Adrenal gland (tissue), 5 donors: ENCODE measurements around the gene SPEM2.

Experiments used
- CTCF ChIP-seq, 6 experiments: fragments of 450-650 bp in 4 of 6; fragments of 200-600 bp in 2 of 6; sonication (generic) in 1 of 6; IDR thresholded peaks; 1 replicate in 5 of 6; 2 replicates in 1 of 6; pipeline versions ENCODE4 v1.5.1 to v1.8.0; 2016 to 2021; ENCODE audit warnings: antibody characterized with exemption in 6 of 6, mild to moderate bottlenecking in 2 of 6, moderate library complexity in 1 of 6
- POLR2A ChIP-seq, 2 donors: fragments of 450-650 bp; IDR thresholded peaks; one replicate each; pipeline ENCODE4 v1.6.1; 2017; ENCODE audit warnings: antibody characterized with exemption in 2 of 2, mild to moderate bottlenecking in 2 of 2, moderate library complexity in 1 of 2
- donor health status: DM: no; HTN: no; CAD: no.

- TF ChIP-seq POLR2A (IDR thresholded peaks at IDR 0.05) (no peak), CTCF (IDR thresholded peaks at IDR 0.05) (no peak)
Measured at GRCh38 chr17:7464081-7464480, 38.7 kb downstream of the SPEM2 start.
